Stimulated activated CD4-positive, alpha-beta T cell treated with anti-CD3 and anti-CD28 coated beads, Interleukin-1b, Interleukin-23, amount 100 ng/mL, for 4 hours (primary cell): ENCODE measurements around the gene RBM10.
A peak's percentile ranks its signal among the peaks of the same experiment; 100 is the strongest.

ENCODE experiments used
- DNase-seq, 2 donors: peaks; one replicate each; pipeline ENCODE4 v3.0.0-alpha.2; 2020; ENCODE audit warnings: low read depth in 2 of 2

The RBM10 gene

DNA sequence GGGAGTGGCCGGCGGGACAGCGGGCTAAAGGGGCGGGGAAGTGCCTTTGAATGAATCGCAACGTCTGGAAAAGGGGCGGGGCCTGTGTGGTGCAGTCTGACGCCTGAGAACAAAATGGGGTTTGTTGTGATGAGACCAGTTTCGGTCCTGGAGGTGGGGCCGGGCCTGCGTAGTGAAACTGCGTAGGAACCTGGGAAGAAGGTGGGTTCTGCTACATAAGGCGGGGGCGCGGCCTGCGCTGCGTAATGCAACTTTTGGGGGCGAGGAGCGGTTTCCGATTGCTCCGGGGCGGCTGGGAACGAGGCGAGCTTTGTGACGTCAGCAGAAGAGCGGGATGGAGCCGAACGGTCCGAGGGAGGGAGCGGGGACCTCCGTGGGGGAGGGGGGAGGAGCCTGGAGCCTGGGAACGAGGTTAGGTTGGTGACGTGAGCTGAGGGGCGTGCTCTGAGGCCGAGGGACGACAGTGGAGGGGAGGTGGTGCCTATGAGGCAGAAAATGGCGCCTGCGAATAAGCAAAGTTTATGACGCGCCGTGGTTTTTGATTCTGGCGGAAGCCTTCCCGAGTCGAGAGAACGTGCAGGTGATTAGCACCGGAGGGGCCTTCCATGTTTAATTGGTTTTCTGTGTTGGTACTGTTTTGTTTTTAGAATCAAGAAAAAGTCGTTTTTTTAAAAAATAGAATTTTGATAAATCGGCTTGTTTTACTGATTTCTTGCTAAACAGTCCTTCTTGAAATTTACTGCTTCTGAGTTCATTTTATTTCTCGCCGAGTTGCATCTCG lies 88.5 kb downstream of the RBM10 start:
- peak; percentile 79 to 96 for DNase-seq

DNA sequence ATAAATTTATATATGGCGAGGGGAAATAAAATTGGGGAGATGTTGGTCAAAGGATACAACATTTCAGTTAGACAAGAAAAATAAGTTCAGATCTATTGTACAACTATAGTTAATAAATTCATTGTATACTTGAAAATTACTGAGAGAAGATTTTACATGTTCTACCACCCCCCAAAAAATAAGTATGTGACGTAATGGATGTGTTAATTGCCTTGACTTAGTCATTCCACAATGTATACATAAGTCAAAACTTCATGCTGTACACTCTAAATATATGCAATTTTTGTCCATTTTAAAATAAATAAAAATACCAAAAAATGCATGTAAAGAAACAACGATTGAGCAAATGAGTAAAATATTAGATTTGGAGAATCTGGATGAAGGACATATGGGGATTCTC lies 89.6 kb downstream of the RBM10 start:
- DNase-seq: no peak

DNA sequence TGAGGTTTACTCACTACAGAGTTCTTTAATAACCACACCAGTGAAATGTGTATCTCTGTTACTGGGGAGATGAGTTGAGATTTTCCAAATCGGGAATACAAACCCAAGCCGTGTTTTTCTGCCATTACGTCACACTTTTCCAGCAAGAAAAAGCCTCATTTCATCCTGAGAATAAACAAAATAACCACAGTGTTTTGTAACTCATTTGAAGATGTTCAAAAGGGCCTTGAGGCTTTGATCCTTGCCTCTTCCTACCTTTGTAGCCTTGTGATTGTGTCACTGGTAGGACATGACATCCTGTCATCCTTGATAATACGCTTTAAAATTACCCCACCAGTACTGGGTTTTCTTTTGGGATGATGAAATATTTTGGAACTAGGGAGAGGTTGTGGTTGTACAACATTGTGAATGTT lies 90.7 kb downstream of the RBM10 start:
- DNase-seq: no peak
